Measurements from ENCODE around the gene DEGS1.
A peak's percentile ranks its signal among the peaks of the same experiment; 100 is the strongest.

Gene DEGS1

GRCh38 chr1:224183591-224184312, 712 bp downstream of the DEGS1 start:
- Histone ChIP-seq H3K9me3 (ENCODE audit: low read depth, low read length) (no peaks in the 10 kb centered on the region), H3K4me3 (peak overlapping the region; percentile 87), H3K27ac (peak overlapping the region; percentile 23), H3K9ac (ENCODE audit: insufficient read length) (peak overlapping the region; percentile 94), H3K36me3 (ENCODE audit: insufficient read depth, low read length) (peaks cover 38% of the 10 kb centered on the region)
- TF ChIP-seq POLR2AphosphoS5 (IDR thresholded peaks at IDR 0.05; ENCODE audit: borderline replicate concordance, low read depth, low read length), result no peak
- no peak for TF ChIP-seq FOXP2 (optimal IDR thresholded peaks at IDR 0.05; ENCODE audit: control extremely low read depth, extremely low read length, insufficient read depth)
- no peak for TF ChIP-seq EZH2 (IDR thresholded peaks at IDR 0.05)
- no peak for DNase-seq (ENCODE audit: low read depth, low spot score)

GRCh38 chr1:224185208-224185607, 2.2 kb downstream of the DEGS1 start:
- Histone ChIP-seq H3K9me3 (ENCODE audit: low read depth, low read length) (no peaks in the 10 kb centered on the region), H3K4me3 (peak overlapping the region; percentile 87), H3K9ac (ENCODE audit: insufficient read length) (no peak overlapping the region), H3K36me3 (ENCODE audit: insufficient read depth, low read length) (peaks cover 50% of the 10 kb centered on the region), H3K27ac (no peak overlapping the region)
- TF ChIP-seq FOXP2 (optimal IDR thresholded peaks at IDR 0.05; ENCODE audit: control extremely low read depth, extremely low read length, insufficient read depth) (no peak), EZH2 (IDR thresholded peaks at IDR 0.05) (no peak), POLR2AphosphoS5 (IDR thresholded peaks at IDR 0.05; ENCODE audit: borderline replicate concordance, low read depth, low read length) (no peak)
- DNase-seq (ENCODE audit: low read depth, low spot score), result no peak

- H3K9me3 ChIP-seq (ENCODE audit: low read depth, low read length), result no peaks in the 10 kb centered on the region
- H3K9ac ChIP-seq (ENCODE audit: insufficient read length), result no peak overlapping the region
- no peak overlapping the region for H3K4me3 ChIP-seq
- H3K36me3 ChIP-seq (ENCODE audit: insufficient read depth, low read length), result peaks cover 67% of the 10 kb centered on the region
- no peak for DNase-seq (ENCODE audit: low read depth, low spot score)
- TF ChIP-seq FOXP2 (optimal IDR thresholded peaks at IDR 0.05; ENCODE audit: control extremely low read depth, extremely low read length, insufficient read depth) (no peak), EZH2 (IDR thresholded peaks at IDR 0.05) (no peak), POLR2AphosphoS5 (IDR thresholded peaks at IDR 0.05; ENCODE audit: borderline replicate concordance, low read depth, low read length) (no peak)
- H3K27ac ChIP-seq, result no peak overlapping the region
Observed at GRCh38 chr1:224188286-224188685, 5.2 kb downstream of the DEGS1 start.

DNA sequence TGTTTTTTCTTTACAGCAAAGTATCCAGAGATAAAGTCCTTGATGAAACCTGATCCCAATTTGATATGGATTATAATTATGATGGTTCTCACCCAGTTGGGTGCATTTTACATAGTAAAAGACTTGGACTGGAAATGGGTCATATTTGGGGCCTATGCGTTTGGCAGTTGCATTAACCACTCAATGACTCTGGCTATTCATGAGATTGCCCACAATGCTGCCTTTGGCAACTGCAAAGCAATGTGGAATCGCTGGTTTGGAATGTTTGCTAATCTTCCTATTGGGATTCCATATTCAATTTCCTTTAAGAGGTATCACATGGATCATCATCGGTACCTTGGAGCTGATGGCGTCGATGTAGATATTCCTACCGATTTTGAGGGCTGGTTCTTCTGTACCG, 6.5 kb downstream of the DEGS1 start:
- 0 out of 2 replicates have a peak overlapping the region, but pooled peaks have one; percentile 65 for H3K27ac ChIP-seq
- H3K9ac ChIP-seq (ENCODE audit: insufficient read length), result no peak overlapping the region
- peaks cover 75% of the 10 kb centered on the region for H3K36me3 ChIP-seq (ENCODE audit: insufficient read depth, low read length)
- TF ChIP-seq FOXP2 (optimal IDR thresholded peaks at IDR 0.05; ENCODE audit: control extremely low read depth, extremely low read length, insufficient read depth) (no peak), EZH2 (IDR thresholded peaks at IDR 0.05) (no peak)
- DNase-seq (ENCODE audit: low read depth, low spot score), result no peak
- no peak overlapping the region for H3K4me3 ChIP-seq
- no peaks in the 10 kb centered on the region for H3K9me3 ChIP-seq (ENCODE audit: low read depth, low read length)

- Histone ChIP-seq H3K4me3 (no peak overlapping the region), H3K27ac (no peak overlapping the region), H3K9me3 (ENCODE audit: low read depth, low read length) (no peaks in the 10 kb centered on the region), H3K9ac (ENCODE audit: insufficient read length) (no peak overlapping the region), H3K36me3 (ENCODE audit: insufficient read depth, low read length) (peaks cover 49% of the 10 kb centered on the region)
- no peak for DNase-seq (ENCODE audit: low read depth, low spot score)
- no peak for TF ChIP-seq EZH2 (IDR thresholded peaks at IDR 0.05)
- no peak for TF ChIP-seq FOXP2 (optimal IDR thresholded peaks at IDR 0.05; ENCODE audit: control extremely low read depth, extremely low read length, insufficient read depth)
- TF ChIP-seq POLR2AphosphoS5 (IDR thresholded peaks at IDR 0.05; ENCODE audit: borderline replicate concordance, low read depth, low read length), result no peak
Observed at GRCh38 chr1:224192082-224192788, 9.2 kb downstream of the DEGS1 start.

GRCh38 chr1:224193319-224193966, 10.4 kb downstream of the DEGS1 start:
- Histone ChIP-seq H3K36me3 (ENCODE audit: insufficient read depth, low read length) (peaks cover 39% of the 10 kb centered on the region), H3K9me3 (ENCODE audit: low read depth, low read length) (no peaks in the 10 kb centered on the region), H3K4me3 (no peak overlapping the region), H3K9ac (ENCODE audit: insufficient read length) (no peak overlapping the region), H3K27ac (no peak overlapping the region)
- DNase-seq (ENCODE audit: low read depth, low spot score), result no peak
- TF ChIP-seq FOXP2 (optimal IDR thresholded peaks at IDR 0.05; ENCODE audit: control extremely low read depth, extremely low read length, insufficient read depth), result no peak
- no peak for TF ChIP-seq POLR2AphosphoS5 (IDR thresholded peaks at IDR 0.05; ENCODE audit: borderline replicate concordance, low read depth, low read length)
- no peak for TF ChIP-seq EZH2 (IDR thresholded peaks at IDR 0.05)

- H3K27ac ChIP-seq, result peak overlapping the region; percentile 97
Observed at GRCh38 chr1:224196813-224197600, 14.0 kb downstream of the DEGS1 start.

More at GRCh38 chr1:224196813-224197600, 14.0 kb downstream of the DEGS1 start:
- peak overlapping the region; percentile 73 for H3K4me3 ChIP-seq
- peak overlapping the region; percentile 67 for H3K9ac ChIP-seq (ENCODE audit: insufficient read length)
- peak; percentile 91 for DNase-seq (ENCODE audit: low read depth, low spot score)
- H3K9me3 ChIP-seq (ENCODE audit: low read depth, low read length), result no peaks in the 10 kb centered on the region
- no peak for TF ChIP-seq FOXP2 (optimal IDR thresholded peaks at IDR 0.05; ENCODE audit: control extremely low read depth, extremely low read length, insufficient read depth)
- no peak for TF ChIP-seq EZH2 (IDR thresholded peaks at IDR 0.05)
- TF ChIP-seq POLR2AphosphoS5 (IDR thresholded peaks at IDR 0.05; ENCODE audit: borderline replicate concordance, low read depth, low read length), result no peak; the same call in 1 of the 2 replicates
- peaks cover 20% of the 10 kb centered on the region for H3K36me3 ChIP-seq (ENCODE audit: insufficient read depth, low read length)
